ENCODE results near the gene RASSF6. TPM values are rescaled to one million over a fixed set of nuclear protein-coding genes. Genes with fewer than 3 reads are reported as not detected.

The RASSF6 gene
- total RNA-seq, 1 experiment from 2014 or later, result 2.4 TPM

- TF ChIP-seq, protein P1, sequence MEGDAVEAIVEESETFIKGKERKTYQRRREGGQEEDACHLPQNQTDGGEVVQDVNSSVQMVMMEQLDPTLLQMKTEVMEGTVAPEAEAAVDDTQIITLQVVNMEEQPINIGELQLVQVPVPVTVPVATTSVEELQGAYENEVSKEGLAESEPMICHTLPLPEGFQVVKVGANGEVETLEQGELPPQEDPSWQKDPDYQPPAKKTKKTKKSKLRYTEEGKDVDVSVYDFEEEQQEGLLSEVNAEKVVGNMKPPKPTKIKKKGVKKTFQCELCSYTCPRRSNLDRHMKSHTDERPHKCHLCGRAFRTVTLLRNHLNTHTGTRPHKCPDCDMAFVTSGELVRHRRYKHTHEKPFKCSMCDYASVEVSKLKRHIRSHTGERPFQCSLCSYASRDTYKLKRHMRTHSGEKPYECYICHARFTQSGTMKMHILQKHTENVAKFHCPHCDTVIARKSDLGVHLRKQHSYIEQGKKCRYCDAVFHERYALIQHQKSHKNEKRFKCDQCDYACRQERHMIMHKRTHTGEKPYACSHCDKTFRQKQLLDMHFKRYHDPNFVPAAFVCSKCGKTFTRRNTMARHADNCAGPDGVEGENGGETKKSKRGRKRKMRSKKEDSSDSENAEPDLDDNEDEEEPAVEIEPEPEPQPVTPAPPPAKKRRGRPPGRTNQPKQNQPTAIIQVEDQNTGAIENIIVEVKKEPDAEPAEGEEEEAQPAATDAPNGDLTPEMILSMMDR (IDR thresholded peaks at IDR 0.05; ENCODE audit: insufficient read depth in 1 of 2, low read depth in 1 of 2, low read length in 1 of 2, severe bottlenecking in 1 of 2, unreplicated experiment in 1 of 2), result no peak
- Mint-ChIP-seq H3K4me1 (ENCODE audit: low read depth, unreplicated experiment) (peaks cover 41% of the 10 kb centered on the region), H3K36me3 (ENCODE audit: insufficient read depth, unreplicated experiment) (no peaks in the 10 kb centered on the region), H3K27me3 (ENCODE audit: insufficient read depth, unreplicated experiment) (no peaks in the 10 kb centered on the region), H3K9me3 (ENCODE audit: unreplicated experiment) (no peaks in the 10 kb centered on the region), H3K27ac (ENCODE audit: unreplicated experiment) (peak overlapping the region; percentile 57), H3K4me3 (ENCODE audit: unreplicated experiment) (no peak overlapping the region)
- H3K4me1 ChIP-seq, result peaks cover 59% of the 10 kb centered on the region
- H3K4me3 ChIP-seq (ENCODE audit: low read depth, low read length), result no peak overlapping the region
- H3K9me3 ChIP-seq, result no peaks in the 10 kb centered on the region
- no peaks in the 10 kb centered on the region for H3K36me3 ChIP-seq (ENCODE audit: control insufficient read depth, insufficient read depth, low read length)
- intact Hi-C loops (cut with micrococcal nuclease; ENCODE audit: unreplicated experiment), result no loop called here
- ChIA-PET POLR2A (no interaction called here), CTCF (no interaction called here)
- H3K27me3 ChIP-seq (replicated peaks; ENCODE audit: control insufficient read depth, insufficient read depth, low read length), result no peaks in the 10 kb centered on the region
- BruUV-seq (replicated peaks), result no TSS peak
- DNase-seq, result peak; percentile 34 to 46
Observed at GRCh38 chr4:73603271-73603710, 16.9 kb downstream of the RASSF6 start.

GRCh38 chr4:73600954-73601353 lies 19.3 kb downstream of the RASSF6 start:
- H3K4me3 ChIP-seq (ENCODE audit: low read depth, low read length), result no peak overlapping the region
- H3K9me3 ChIP-seq, result no peaks in the 10 kb centered on the region
- Mint-ChIP-seq H3K4me1 (ENCODE audit: low read depth, unreplicated experiment) (peaks cover 27% of the 10 kb centered on the region), H3K4me3 (ENCODE audit: unreplicated experiment) (no peak overlapping the region), H3K36me3 (ENCODE audit: insufficient read depth, unreplicated experiment) (no peaks in the 10 kb centered on the region), H3K27ac (ENCODE audit: unreplicated experiment) (peak overlapping the region; percentile 76), H3K27me3 (ENCODE audit: insufficient read depth, unreplicated experiment) (no peaks in the 10 kb centered on the region), H3K9me3 (ENCODE audit: unreplicated experiment) (no peaks in the 10 kb centered on the region)
- TF ChIP-seq, protein P1 (IDR thresholded peaks at IDR 0.05; ENCODE audit: insufficient read depth in 1 of 2, low read depth in 1 of 2, low read length in 1 of 2, severe bottlenecking in 1 of 2, unreplicated experiment in 1 of 2), result no peak
- no peaks in the 10 kb centered on the region; the same call in 1 of the 2 replicates for H3K36me3 ChIP-seq (ENCODE audit: control insufficient read depth, insufficient read depth, low read length)
- BruUV-seq (replicated peaks), result no TSS peak
- intact Hi-C loops (cut with micrococcal nuclease; ENCODE audit: unreplicated experiment), result no loop called here
- H3K4me1 ChIP-seq, result peaks cover 51% of the 10 kb centered on the region
- DNase-seq, result no peak
- ChIA-PET POLR2A (no interaction called here), CTCF (no interaction called here)
- H3K27me3 ChIP-seq (replicated peaks; ENCODE audit: control insufficient read depth, insufficient read depth, low read length), result no peaks in the 10 kb centered on the region

GRCh38 chr4:73599182-73599581 lies 21.1 kb downstream of the RASSF6 start:
- CTCF ChIA-PET, result interaction anchor here (1.4 kb wide), 1 partner anchor 21 kb away, joined by 8 read pairs; the partner anchor contains the start of gene RASSF6
- Histone ChIP-seq H3K9me3 (no peaks in the 10 kb centered on the region), H3K27me3 (replicated peaks; ENCODE audit: control insufficient read depth, insufficient read depth, low read length) (no peaks in the 10 kb centered on the region), H3K4me3 (ENCODE audit: low read depth, low read length) (no peak overlapping the region), H3K4me1 (peaks cover 48% of the 10 kb centered on the region), H3K36me3 (ENCODE audit: control insufficient read depth, insufficient read depth, low read length) (no peaks in the 10 kb centered on the region; the same call in 1 of the 2 replicates)
- intact Hi-C loops (cut with micrococcal nuclease; ENCODE audit: unreplicated experiment), result loop anchor here (1.0 kb wide), 1 partner anchor 21 kb away; the partner anchor contains the start of gene RASSF6
- no TSS peak for BruUV-seq (replicated peaks)
- Mint-ChIP-seq H3K27me3 (ENCODE audit: insufficient read depth, unreplicated experiment) (no peaks in the 10 kb centered on the region), H3K36me3 (ENCODE audit: insufficient read depth, unreplicated experiment) (no peaks in the 10 kb centered on the region), H3K4me1 (ENCODE audit: low read depth, unreplicated experiment) (peaks cover 26% of the 10 kb centered on the region), H3K27ac (ENCODE audit: unreplicated experiment) (peak overlapping the region; percentile 76), H3K4me3 (ENCODE audit: unreplicated experiment) (no peak overlapping the region), H3K9me3 (ENCODE audit: unreplicated experiment) (no peaks in the 10 kb centered on the region)
- DNase-seq, result peak; percentile 75 to 88
- POLR2A ChIA-PET, result no interaction called here
- TF ChIP-seq, protein P1 (IDR thresholded peaks at IDR 0.05; ENCODE audit: insufficient read depth in 1 of 2, low read depth in 1 of 2, low read length in 1 of 2, severe bottlenecking in 1 of 2, unreplicated experiment in 1 of 2), result no peak
